HG02678 (cell line): ENCODE data around the gene CERS1.
"Not testable (repeated sequence)": the region's sequence is repeated elsewhere in the genome, so short reads cannot be mapped to it uniquely, and the experiment has no call there.

Experiments
- ATAC-seq: cut with Tn5 transposase; IDR thresholded peaks from one replicate; pipeline ENCODE4 v1.9.1; 2021; ENCODE audit warnings: mild to moderate bottlenecking, moderate library complexity; ENCODE audit not compliant: unreplicated experiment

Gene CERS1

GRCh38 chr19:18919900-18920214 lies 23.9 kb upstream of the CERS1 start:
- ATAC-seq, result no peak

- ATAC-seq, result peak; percentile 95
These were observed 23.3 kb upstream of the CERS1 start, which contains the start of the genes COPE and DDX49 for GRCh38 chr19:18919086-18919899. COPE (minus strand) TSS chr19:18919387; CDS start chr19:18919348, 39 bp downstream. DDX49 (plus strand) TSS chr19:18919715; CDS start chr19:18919742, 27 bp downstream.

- not testable (repeated sequence) for ATAC-seq
These were observed 21.6 kb upstream of the CERS1 start for GRCh38 chr19:18917593-18917992.

- no peak for ATAC-seq
These were observed 19.7 kb upstream of the CERS1 start for GRCh38 chr19:18915639-18916038.

- ATAC-seq, result no peak
These were observed 17.5 kb upstream of the CERS1 start for GRCh38 chr19:18913466-18913865.

GRCh38 chr19:18912933-18913332 lies 17.0 kb upstream of the CERS1 start:
- no peak for ATAC-seq

- ATAC-seq, result no peak
These were observed 15.0 kb upstream of the CERS1 start for GRCh38 chr19:18910801-18911436.

- no peak for ATAC-seq
These were observed 14.1 kb upstream of the CERS1 start for GRCh38 chr19:18910010-18910409.

- ATAC-seq, result no peak
These were observed 13.1 kb upstream of the CERS1 start for GRCh38 chr19:18908917-18909619.

- ATAC-seq, result no peak
These were observed 10.9 kb upstream of the CERS1 start for GRCh38 chr19:18906605-18907519.

- no peak for ATAC-seq
These were observed 9.7 kb upstream of the CERS1 start for GRCh38 chr19:18905513-18906236.

GRCh38 chr19:18905058-18905456 lies 9.1 kb upstream of the CERS1 start:
- no peak for ATAC-seq

- no peak for ATAC-seq
These were observed 8.5 kb upstream of the CERS1 start for GRCh38 chr19:18904334-18905057.

- ATAC-seq, result no peak
These were observed 7.4 kb upstream of the CERS1 start for GRCh38 chr19:18903156-18904037.

GRCh38 chr19:18902519-18902918 lies 6.6 kb upstream of the CERS1 start:
- ATAC-seq, result not testable (repeated sequence)

GRCh38 chr19:18901491-18901890 lies 5.5 kb upstream of the CERS1 start:
- ATAC-seq, result no peak

GRCh38 chr19:18900700-18901481 lies 4.9 kb upstream of the CERS1 start:
- ATAC-seq, result no peak
